Measurements from ENCODE around the gene SUSD6. TPM values are rescaled to one million over a fixed set of nuclear protein-coding genes. Genes with fewer than 3 reads are reported as not detected.

Gene SUSD6
- total RNA-seq, 4 donors from 2014 or later, result 35.5 to 56.7 (median 51.0) TPM

- DNase-seq (ENCODE audit: low spot score in 2 of 2), result no peak
- intact Hi-C loops (cut with DNase I; ENCODE audit: low total_unique reads), result no loop called here
- no peak overlapping the region for H3K4me3 ChIP-seq (ENCODE audit: low read depth, poor library complexity, severe bottlenecking)
- WGBS, 2 donors, result 83 to 90% methylated on average over 1 of the region's 1 CpG
- TF ChIP-seq POLR2A (IDR thresholded peaks at IDR 0.05) (no peak), CTCF (IDR thresholded peaks at IDR 0.05) (no peak)
Observed at GRCh38 chr14:69741055-69741454, 129.7 kb downstream of the SUSD6 start.

- intact Hi-C loops (cut with DNase I; ENCODE audit: low total_unique reads), result no loop called here
- no peak for DNase-seq (ENCODE audit: low spot score in 2 of 2)
- H3K4me3 ChIP-seq (ENCODE audit: low read depth, poor library complexity, severe bottlenecking), result no peak overlapping the region
- TF ChIP-seq POLR2A (IDR thresholded peaks at IDR 0.05) (no peak), CTCF (IDR thresholded peaks at IDR 0.05) (no peak)
- 66 to 80% methylated on average over 1 of the region's 1 CpG for WGBS, 2 donors
Observed at GRCh38 chr14:69749956-69750355, 138.6 kb downstream of the SUSD6 start.

DNA sequence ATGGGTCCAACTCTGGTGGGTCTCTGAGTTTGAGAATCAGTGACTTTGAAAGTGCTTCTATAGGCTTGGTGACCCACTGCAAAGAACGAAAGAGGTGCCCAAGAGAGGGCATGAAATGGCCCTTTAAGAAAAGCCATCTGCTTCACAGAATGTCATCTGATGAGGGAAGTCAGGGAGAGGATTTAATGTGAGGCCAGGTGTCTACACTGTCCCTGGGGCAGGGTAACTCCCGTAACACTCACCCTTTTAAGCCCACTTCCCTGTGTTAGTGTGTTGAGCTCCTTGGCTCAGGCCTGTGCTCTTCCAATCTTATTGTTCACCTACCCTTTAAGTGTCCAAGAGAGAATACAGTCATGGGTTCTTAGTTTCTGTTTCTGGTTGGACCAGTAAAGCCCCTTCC, 139.1 kb downstream of the SUSD6 start:
- TF ChIP-seq POLR2A (IDR thresholded peaks at IDR 0.05) (no peak), CTCF (IDR thresholded peaks at IDR 0.05) (no peak)
- no peak for DNase-seq (ENCODE audit: low spot score in 2 of 2)
- WGBS, 2 donors, result 95 to 97% methylated on average over 2 of the region's 2 CpGs
- intact Hi-C loops (cut with DNase I; ENCODE audit: low total_unique reads), result no loop called here
- no peak overlapping the region for H3K4me3 ChIP-seq (ENCODE audit: low read depth, poor library complexity, severe bottlenecking)

- WGBS, 2 donors, result 55 to 66% methylated on average over 1 of the region's 1 CpG
- intact Hi-C loops (cut with DNase I; ENCODE audit: low total_unique reads), result no loop called here
- no peak for TF ChIP-seq POLR2A (IDR thresholded peaks at IDR 0.05)
- no peak for TF ChIP-seq CTCF (IDR thresholded peaks at IDR 0.05)
- no peak for DNase-seq (ENCODE audit: low spot score in 2 of 2)
- H3K4me3 ChIP-seq (ENCODE audit: low read depth, poor library complexity, severe bottlenecking), result no peak overlapping the region
Observed at GRCh38 chr14:69752773-69753172, 141.4 kb downstream of the SUSD6 start.

- intact Hi-C loops (cut with DNase I; ENCODE audit: low total_unique reads), result no loop called here
- no peak for DNase-seq (ENCODE audit: low spot score in 2 of 2)
- TF ChIP-seq CTCF (IDR thresholded peaks at IDR 0.05) (no peak), POLR2A (IDR thresholded peaks at IDR 0.05) (no peak)
- no peak overlapping the region for H3K4me3 ChIP-seq (ENCODE audit: low read depth, poor library complexity, severe bottlenecking)
- WGBS, 2 donors, result 78 to 95% methylated on average over 1 of the region's 1 CpG
Observed at GRCh38 chr14:69753860-69754259, 142.5 kb downstream of the SUSD6 start.

GRCh38 chr14:69754487-69754886, 143.1 kb downstream of the SUSD6 start:
- 86 to 100% methylated on average over 2 of the region's 2 CpGs for WGBS, 2 donors
- H3K4me3 ChIP-seq (ENCODE audit: low read depth, poor library complexity, severe bottlenecking), result no peak overlapping the region
- no peak for TF ChIP-seq CTCF (IDR thresholded peaks at IDR 0.05)
- no peak for TF ChIP-seq POLR2A (IDR thresholded peaks at IDR 0.05)
- intact Hi-C loops (cut with DNase I; ENCODE audit: low total_unique reads), result no loop called here
- DNase-seq (ENCODE audit: low spot score in 2 of 2), result no peak

Measured in lower leg skin (tissue), 4 donors.